Stimulated activated effector memory CD8-positive, alpha-beta T cell treated with anti-CD3 and anti-CD28 coated beads, Interleukin-12 subunit alpha, Interleukin-12 subunit beta, amount 100 ng/mL, for 72 hours (primary cell): ENCODE data around the gene KCNC4.
A peak's percentile ranks its signal among the peaks of the same experiment; 100 is the strongest.

Source experiments
- ATAC-seq: fragments of 150-1000 bp; cut with Tn5 transposase; 2 replicates; pipeline ENCODE4 v1.10.0; 2021
- DNase-seq, 2 donors: peaks; one replicate each; pipeline ENCODE4 v3.0.0; 2021 to 2022; ENCODE audit warnings: low spot score in 2 of 2
- H3K27ac Mint-ChIP-seq: one replicate; pipeline ENCODE4 v1.8.0; 2022; ENCODE audit warnings: mild to moderate bottlenecking, mixed read lengths
- H3K36me3 Mint-ChIP-seq: one replicate; pipeline ENCODE4 v1.8.0; 2022; ENCODE audit warnings: mild to moderate bottlenecking, mixed read lengths
- H3K4me1 Mint-ChIP-seq: one replicate; pipeline ENCODE4 v1.8.0; 2022; ENCODE audit warnings: mixed read lengths
- H3K4me3 Mint-ChIP-seq: one replicate; pipeline ENCODE4 v1.8.0; 2022; ENCODE audit warnings: mild to moderate bottlenecking, mixed read lengths
- H3K9me3 Mint-ChIP-seq: one replicate; pipeline ENCODE4 v1.8.0; 2022; ENCODE audit warnings: mixed read lengths

The KCNC4 gene

GRCh38 chr1:110209715-110210603, at the start of gene KCNC4:
TSS of gene KCNC4 (plus strand) at chr1:110210314. CDS start at chr1:110211500, 1,186 bp downstream.
- Mint-ChIP-seq H3K9me3 (no peaks in the 10 kb centered on the region), H3K36me3 (peaks cover 12% of the 10 kb centered on the region), H3K4me1 (peaks cover 63% of the 10 kb centered on the region), H3K4me3 (peak within 1 kb of the TSS; percentile 88), H3K27ac (peak within 1 kb of the TSS; percentile 94)
- ATAC-seq: peak; percentile 93
- peak; percentile 71 to 89 for DNase-seq

DNA sequence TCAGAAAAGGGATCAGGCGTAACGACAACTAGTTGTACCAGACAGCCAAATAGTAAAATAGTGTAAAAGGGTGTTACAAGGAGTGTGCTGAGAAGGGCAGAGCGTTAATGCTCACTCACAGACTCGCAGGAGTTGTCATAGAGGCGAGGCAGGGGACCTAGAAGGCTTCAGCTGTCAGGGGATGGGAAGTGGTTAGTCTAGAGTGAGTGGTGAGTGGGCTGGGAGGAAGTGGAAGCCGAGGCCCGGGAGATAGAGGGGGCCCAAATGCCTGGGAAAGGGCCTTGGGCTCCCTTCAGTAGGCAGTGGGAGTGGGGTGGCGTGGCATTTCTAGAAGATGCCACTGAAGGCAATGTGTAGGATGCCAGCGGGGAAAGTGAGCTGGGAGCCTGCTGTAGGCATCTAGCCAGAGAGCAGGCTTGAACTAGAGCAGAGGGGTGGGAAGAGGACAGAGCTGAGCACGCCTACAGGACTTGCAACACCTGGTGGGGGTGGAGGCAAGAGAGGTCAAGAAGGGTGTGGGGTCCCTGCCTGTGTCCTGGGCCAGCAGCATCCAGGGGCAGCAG, 49.5 kb upstream of the KCNC4 start:
- H3K27ac Mint-ChIP-seq: no peak overlapping the region
- peaks cover 7% of the 10 kb centered on the region for H3K4me1 Mint-ChIP-seq
- DNase-seq (no peak), ATAC-seq (no peak)
- H3K9me3 Mint-ChIP-seq: no peaks in the 10 kb centered on the region
- H3K36me3 Mint-ChIP-seq: no peaks in the 10 kb centered on the region
- H3K4me3 Mint-ChIP-seq: no peak overlapping the region

- no peak overlapping the region for H3K4me3 Mint-ChIP-seq
- ATAC-seq: no peak
- no peak overlapping the region for H3K27ac Mint-ChIP-seq
- DNase-seq: no peak
- H3K4me1 Mint-ChIP-seq: peaks cover 7% of the 10 kb centered on the region
- H3K9me3 Mint-ChIP-seq: no peaks in the 10 kb centered on the region
- H3K36me3 Mint-ChIP-seq: no peaks in the 10 kb centered on the region
Measured at GRCh38 chr1:110161165-110161564, 48.9 kb upstream of the KCNC4 start.

DNA sequence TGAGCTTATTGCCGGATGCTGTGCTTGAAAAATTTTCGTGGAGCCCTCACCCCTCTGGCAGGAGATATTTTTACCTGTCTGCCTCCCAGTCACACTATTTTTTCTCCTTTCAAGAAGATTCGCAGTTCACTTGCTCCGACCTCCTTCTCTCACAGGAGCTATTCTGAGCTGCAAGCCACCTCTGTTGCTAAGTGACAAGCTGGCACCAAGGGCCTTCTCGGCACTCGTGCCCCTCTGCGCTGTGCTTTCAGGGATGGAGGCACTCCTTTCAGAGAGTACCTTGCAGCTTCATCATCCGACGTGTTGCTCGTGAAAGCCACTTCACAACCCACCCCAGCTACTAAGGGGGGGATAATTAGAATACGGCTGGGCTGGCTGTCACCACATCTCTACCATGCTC, 48.3 kb upstream of the KCNC4 start:
- Mint-ChIP-seq H3K4me1 (peaks cover 7% of the 10 kb centered on the region), H3K27ac (no peak overlapping the region), H3K4me3 (no peak overlapping the region), H3K36me3 (no peaks in the 10 kb centered on the region), H3K9me3 (no peaks in the 10 kb centered on the region)
- no peak for ATAC-seq
- DNase-seq: no peak

DNA sequence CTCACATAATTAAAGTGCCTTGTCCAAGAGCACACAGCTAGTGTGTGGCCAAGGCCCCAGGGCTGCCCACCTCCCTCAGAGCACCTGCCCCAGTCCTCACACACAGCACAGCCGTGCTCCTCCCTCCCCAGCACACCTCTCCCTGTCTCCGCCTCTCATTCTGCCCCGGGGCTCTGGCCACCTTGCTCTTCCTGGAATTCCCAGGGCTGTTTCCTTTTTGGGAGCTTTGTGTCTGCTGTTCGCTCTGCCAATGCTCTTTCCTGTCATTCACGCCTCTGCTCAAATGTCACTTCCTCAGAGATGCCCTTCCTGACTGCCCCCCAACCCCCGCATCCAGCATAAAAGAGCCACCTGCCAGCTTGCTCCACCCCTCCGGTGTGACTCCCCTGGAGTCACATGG, 46.5 kb upstream of the KCNC4 start:
- no peak overlapping the region for H3K4me3 Mint-ChIP-seq
- no peak for ATAC-seq
- no peak for DNase-seq
- H3K27ac Mint-ChIP-seq: no peak overlapping the region
- peaks cover 7% of the 10 kb centered on the region for H3K4me1 Mint-ChIP-seq
- H3K36me3 Mint-ChIP-seq: no peaks in the 10 kb centered on the region
- no peaks in the 10 kb centered on the region for H3K9me3 Mint-ChIP-seq

GRCh38 chr1:110164725-110165350, 45.3 kb upstream of the KCNC4 start:
- Mint-ChIP-seq H3K36me3 (no peaks in the 10 kb centered on the region), H3K9me3 (no peaks in the 10 kb centered on the region), H3K4me3 (no peak overlapping the region), H3K27ac (no peak overlapping the region), H3K4me1 (peaks cover 7% of the 10 kb centered on the region)
- ATAC-seq (no peak), DNase-seq (no peak)

DNA sequence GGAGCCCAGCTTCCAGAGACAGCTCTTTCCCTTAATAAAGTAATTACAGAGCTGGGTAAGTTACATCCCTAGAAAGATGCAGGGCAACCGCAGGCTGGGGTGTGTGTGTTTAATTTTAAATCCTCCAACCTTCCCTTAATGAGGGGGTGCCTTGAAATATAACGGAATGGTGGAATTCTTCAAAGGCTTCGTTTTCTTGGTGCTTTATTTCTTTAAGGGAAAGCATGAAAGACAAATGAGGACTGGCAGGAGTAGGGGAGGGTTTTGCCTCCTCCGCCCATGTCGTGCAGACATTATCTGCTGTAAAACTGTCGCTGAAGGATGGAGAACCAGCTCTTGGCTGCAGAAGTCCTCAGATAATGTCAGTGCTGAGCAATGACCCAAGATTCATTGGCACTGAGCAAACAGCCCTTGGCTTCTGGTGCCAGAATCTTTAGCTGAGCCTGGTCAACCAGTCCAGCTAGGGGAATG, 44.3 kb upstream of the KCNC4 start:
- no peak overlapping the region for H3K27ac Mint-ChIP-seq
- H3K36me3 Mint-ChIP-seq: no peaks in the 10 kb centered on the region

DNA sequence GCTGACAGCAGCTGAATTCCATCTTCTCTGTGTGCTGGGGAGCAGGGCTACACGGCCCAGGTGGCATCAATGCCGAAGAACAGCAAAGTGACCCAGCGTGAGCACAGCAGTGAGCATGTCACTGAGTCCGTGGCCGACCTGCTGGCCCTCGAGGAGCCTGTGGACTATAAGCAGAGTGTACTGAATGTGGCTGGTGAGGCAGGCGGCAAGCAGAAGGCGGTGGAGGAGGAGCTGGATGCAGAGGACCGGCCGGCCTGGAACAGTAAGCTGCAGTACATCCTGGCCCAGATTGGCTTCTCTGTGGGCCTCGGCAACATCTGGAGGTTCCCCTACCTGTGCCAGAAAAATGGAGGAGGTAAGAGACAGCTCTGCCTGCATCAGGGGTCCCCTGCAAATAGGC, 43.3 kb upstream of the KCNC4 start:
- H3K36me3 Mint-ChIP-seq: no peaks in the 10 kb centered on the region
- ATAC-seq (no peak), DNase-seq (no peak)
- H3K4me1 Mint-ChIP-seq: peaks cover 7% of the 10 kb centered on the region
- no peak overlapping the region for H3K4me3 Mint-ChIP-seq
- no peak overlapping the region for H3K27ac Mint-ChIP-seq
- H3K9me3 Mint-ChIP-seq: no peaks in the 10 kb centered on the region

More for the DNA sequence above, 44.3 kb upstream of the KCNC4 start:
- H3K4me3 Mint-ChIP-seq: no peak overlapping the region
- ATAC-seq (no peak), DNase-seq (no peak)
- H3K9me3 Mint-ChIP-seq: no peaks in the 10 kb centered on the region
- H3K4me1 Mint-ChIP-seq: peaks cover 7% of the 10 kb centered on the region

GRCh38 chr1:110170766-110171733, 39.1 kb upstream of the KCNC4 start:
- no peak overlapping the region for H3K27ac Mint-ChIP-seq
- no peak for ATAC-seq
- no peaks in the 10 kb centered on the region for H3K9me3 Mint-ChIP-seq
- no peaks in the 10 kb centered on the region for H3K36me3 Mint-ChIP-seq
- DNase-seq: no peak
- H3K4me1 Mint-ChIP-seq: no peaks in the 10 kb centered on the region
- no peak overlapping the region for H3K4me3 Mint-ChIP-seq

GRCh38 chr1:110172001-110172400, 38.1 kb upstream of the KCNC4 start:
- Mint-ChIP-seq H3K9me3 (no peaks in the 10 kb centered on the region), H3K4me1 (no peaks in the 10 kb centered on the region), H3K27ac (no peak overlapping the region), H3K4me3 (no peak overlapping the region), H3K36me3 (no peaks in the 10 kb centered on the region)
- ATAC-seq (no peak), DNase-seq (no peak)

- Mint-ChIP-seq H3K27ac (no peak overlapping the region), H3K36me3 (no peaks in the 10 kb centered on the region), H3K9me3 (no peaks in the 10 kb centered on the region), H3K4me3 (no peak overlapping the region), H3K4me1 (no peaks in the 10 kb centered on the region)
- DNase-seq (no peak), ATAC-seq (no peak)
Measured at GRCh38 chr1:110173466-110174105, 36.5 kb upstream of the KCNC4 start.

DNA sequence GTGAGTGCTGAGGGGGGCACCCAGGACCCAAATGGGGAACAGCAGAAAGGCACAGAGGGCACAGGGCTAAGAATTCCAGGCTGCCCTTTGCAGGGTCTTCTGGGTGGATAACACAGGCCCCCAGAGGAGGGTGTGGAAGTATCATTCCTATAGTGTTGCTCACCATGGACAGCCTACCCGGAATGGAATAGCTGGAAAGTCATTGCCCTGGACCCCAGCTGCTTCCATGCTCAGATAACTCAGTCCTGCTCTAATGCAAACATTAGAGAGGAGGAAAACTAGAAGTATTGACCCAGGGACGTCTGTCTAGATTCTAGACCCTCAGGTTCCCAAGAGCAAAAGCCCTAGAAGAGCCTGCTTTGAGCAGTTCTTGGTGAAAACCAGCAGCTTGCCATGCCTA, 35.2 kb upstream of the KCNC4 start:
- no peak overlapping the region for H3K27ac Mint-ChIP-seq
- no peak for DNase-seq
- no peaks in the 10 kb centered on the region for H3K4me1 Mint-ChIP-seq
- H3K4me3 Mint-ChIP-seq: no peak overlapping the region
- H3K36me3 Mint-ChIP-seq: no peaks in the 10 kb centered on the region
- no peak for ATAC-seq
- no peaks in the 10 kb centered on the region for H3K9me3 Mint-ChIP-seq

GRCh38 chr1:110176299-110176956, 33.7 kb upstream of the KCNC4 start:
- no peak overlapping the region for H3K4me3 Mint-ChIP-seq
- H3K4me1 Mint-ChIP-seq: no peaks in the 10 kb centered on the region
- no peaks in the 10 kb centered on the region for H3K9me3 Mint-ChIP-seq
- no peaks in the 10 kb centered on the region for H3K36me3 Mint-ChIP-seq
- DNase-seq: no peak
- ATAC-seq: no peak
- no peak overlapping the region for H3K27ac Mint-ChIP-seq

- ATAC-seq: no peak
- H3K9me3 Mint-ChIP-seq: no peaks in the 10 kb centered on the region
- no peak overlapping the region for H3K27ac Mint-ChIP-seq
Measured at GRCh38 chr1:110177775-110178174, 32.3 kb upstream of the KCNC4 start.

More at GRCh38 chr1:110177775-110178174, 32.3 kb upstream of the KCNC4 start:
- no peak overlapping the region for H3K4me3 Mint-ChIP-seq
- H3K4me1 Mint-ChIP-seq: no peaks in the 10 kb centered on the region
- no peaks in the 10 kb centered on the region for H3K36me3 Mint-ChIP-seq
- no peak for DNase-seq
